Thyroid gland (tissue), 4 donors: ENCODE data around the gene MYO3A. TPM values are rescaled to one million over a fixed set of nuclear protein-coding genes. Genes with fewer than 3 reads are reported as not detected.

Source experiments
- DNase-seq, 2 donors: peaks; one replicate each; pipeline ENCODE4 v3.0.0-alpha.2; 2019
- H3K27ac ChIP-seq, 3 donors: fragments of 200-600 bp; sonication (generic); 1 replicate in 2 of 3; 2 replicates in 1 of 3; pipeline ENCODE4 v1.5.1; 2016 to 2019; ENCODE audit warnings: mild to moderate bottlenecking in 1 of 3, moderate library complexity in 1 of 3
- H3K27me3 ChIP-seq: fragments of 200-600 bp; sonication (generic); one replicate; pipeline ENCODE4 v1.5.1; 2019
- H3K36me3 ChIP-seq, 2 donors: fragments of 200-600 bp; sonication (generic); one replicate each; pipeline ENCODE4 v1.5.1; 2016 to 2019
- H3K4me1 ChIP-seq, 2 donors: fragments of 200-600 bp; sonication (generic); one replicate each; pipeline ENCODE4 v1.5.1; 2017 to 2019
- H3K4me3 ChIP-seq, 3 donors: fragments of 200-600 bp; sonication (generic); replicated peaks in 1 of 3; 1 replicate in 2 of 3; 2 replicates in 1 of 3; pipeline ENCODE4 v1.5.1; 2016; ENCODE audit warnings: mild to moderate bottlenecking in 1 of 3
- H3K9me3 ChIP-seq: fragments of 200-600 bp; sonication (generic); one replicate; pipeline ENCODE4 v1.5.1; 2017
- CTCF ChIP-seq, 6 experiments: fragments of 200-600 bp in 3 of 6; fragments of 450-650 bp in 3 of 6; sonication (generic) in 3 of 6; IDR thresholded peaks; one replicate each; pipeline ENCODE4 v1.5.1; 2016 to 2019; ENCODE audit warnings: antibody characterized with exemption in 6 of 6, mild to moderate bottlenecking in 2 of 6, inconsistent platforms in 1 of 6, moderate library complexity in 1 of 6
- POLR2A ChIP-seq, 2 donors: fragments of 450-650 bp; IDR thresholded peaks; one replicate each; pipeline ENCODE4 v1.6.1; 2017; ENCODE audit warnings: antibody characterized with exemption in 2 of 2, mild to moderate bottlenecking in 2 of 2, moderate library complexity in 1 of 2
- WGBS, 2 donors: methylation state at CpG; one replicate each; pipeline ENCODE4 v1.1.5; 2017; 5-methylcytosine and 5-hydroxymethylcytosine counted together
- intact Hi-C: fragments of 100-400 bp; cut with DNase I; formaldehyde crosslinking; loops from one replicate; pipeline ENCODE4 v1.15.1; 2023
- total RNA-seq, 4 donors: library from RNA; depleted of rRNA; stranded (reverse); fragments of >200 nt; gene quantifications; one replicate each; pipeline ENCODE4 v1.2.3, GENCODE V29; 2016

Gene MYO3A
- total RNA-seq, result 1 to 10 TPM; 1.6 to 2.9 (median 2.2) TPM

DNA sequence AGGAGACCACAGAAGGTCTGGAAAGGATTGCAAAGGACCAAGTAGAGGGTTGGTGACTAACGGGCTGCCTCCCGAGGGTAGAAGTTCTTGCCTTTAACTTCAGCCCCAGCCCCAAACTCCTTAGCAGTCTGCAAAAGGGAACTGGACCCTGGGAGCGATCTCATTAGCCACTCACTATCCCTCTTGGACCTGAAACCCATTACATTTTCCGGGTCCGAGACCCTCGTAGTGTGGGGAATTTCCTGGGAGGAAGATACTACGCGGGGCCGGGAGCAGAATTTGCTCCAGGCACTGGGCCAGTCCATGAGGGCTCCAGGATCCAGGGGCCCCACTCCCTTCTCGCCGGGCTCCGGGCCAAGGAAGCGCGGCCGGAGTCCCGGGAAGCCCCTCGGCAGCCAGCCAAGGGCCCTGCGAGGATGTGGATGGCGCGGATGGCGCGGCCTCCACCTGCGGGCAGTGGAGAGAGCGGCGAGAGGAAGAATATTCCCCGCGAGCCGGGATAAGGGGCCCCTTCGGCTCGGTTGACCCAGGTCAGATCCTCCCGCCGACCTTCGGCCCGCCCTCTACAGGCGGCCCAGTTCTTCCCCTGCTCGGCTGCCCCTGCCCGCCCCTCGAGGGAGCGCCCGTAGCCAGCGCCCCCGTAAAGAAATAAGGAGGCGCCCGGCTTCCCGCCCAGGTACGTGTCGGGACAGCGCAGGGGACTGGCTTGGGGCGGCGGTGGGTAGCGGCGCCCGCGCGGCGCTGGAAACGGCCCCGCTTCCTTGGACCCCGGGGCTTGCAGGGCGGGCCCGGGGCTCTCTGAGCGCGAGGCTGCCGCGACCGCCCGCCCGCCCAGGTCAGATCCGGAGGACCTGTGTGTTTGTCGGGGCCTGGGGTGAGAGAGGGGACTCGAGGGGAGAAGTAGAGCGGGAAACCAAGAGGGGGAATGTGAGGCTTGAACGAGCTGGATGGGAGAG, at the start of gene MYO3A:
Gene MYO3A (plus strand): TSS at position 577 of the 956 bp plus-strand sequence. CDS start 17,882 bp downstream, outside the sequence.
- Histone ChIP-seq H3K9me3 (no peaks in the 10 kb centered on the region), H3K36me3 (no peaks in the 10 kb centered on the region), H3K27me3 (no peaks in the 10 kb centered on the region), H3K4me3 (peak within 1 kb of the TSS; percentile 14 to 36 (median 31)), H3K4me1 (peaks cover 0 to 11% of the 10 kb centered on the region in 2 donors), H3K27ac (no peak within 1 kb of the TSS)
- peak; percentile 39 to 47 for DNase-seq
- TF ChIP-seq CTCF (IDR thresholded peaks at IDR 0.05) (no peak), POLR2A (IDR thresholded peaks at IDR 0.05) (no peak)
- intact Hi-C loops, result no loop called here
- 7 to 9% methylated on average over 42 to 45 of the region's 73 CpGs for WGBS, 2 donors

DNA sequence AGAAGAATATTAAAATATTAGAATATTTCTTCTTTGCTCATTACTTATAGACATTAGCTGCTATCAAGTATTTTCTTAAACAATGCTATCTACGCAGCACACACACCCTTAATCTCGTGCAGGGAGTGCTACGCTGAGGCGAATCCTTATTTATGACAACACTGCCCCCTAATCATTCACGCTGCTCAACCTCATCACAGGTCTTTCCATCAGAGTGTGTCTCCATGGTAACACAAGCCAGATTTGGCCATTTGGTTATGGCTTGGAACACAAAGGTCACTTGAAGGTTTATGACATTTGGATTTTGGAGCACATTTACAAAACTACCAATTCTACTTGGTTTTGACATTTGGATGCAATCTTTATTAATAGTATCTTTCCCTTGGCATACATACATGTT, 45.4 kb upstream of the MYO3A start:
- Histone ChIP-seq H3K36me3 (no peaks in the 10 kb centered on the region), H3K4me1 (no peaks in the 10 kb centered on the region), H3K9me3 (no peaks in the 10 kb centered on the region), H3K27ac (no peak overlapping the region), H3K27me3 (no peaks in the 10 kb centered on the region), H3K4me3 (no peak overlapping the region)
- intact Hi-C loops, result no loop called here
- WGBS, 2 donors, result 76 to 85% methylated on average over 5 of the region's 5 CpGs
- no peak for TF ChIP-seq CTCF (IDR thresholded peaks at IDR 0.05)
- no peak for TF ChIP-seq POLR2A (IDR thresholded peaks at IDR 0.05)
- no peak for DNase-seq

- Histone ChIP-seq H3K9me3 (no peaks in the 10 kb centered on the region), H3K4me3 (no peak overlapping the region), H3K27me3 (no peaks in the 10 kb centered on the region), H3K4me1 (no peaks in the 10 kb centered on the region), H3K27ac (no peak overlapping the region), H3K36me3 (no peaks in the 10 kb centered on the region)
- intact Hi-C loops, result no loop called here
- WGBS, 2 donors, result 83 to 88% methylated on average over 2 of the region's 2 CpGs
- TF ChIP-seq CTCF (IDR thresholded peaks at IDR 0.05) (no peak), POLR2A (IDR thresholded peaks at IDR 0.05) (no peak)
- no peak for DNase-seq
These were observed 43.0 kb upstream of the MYO3A start for GRCh38 chr10:25890995-25891394.

DNA sequence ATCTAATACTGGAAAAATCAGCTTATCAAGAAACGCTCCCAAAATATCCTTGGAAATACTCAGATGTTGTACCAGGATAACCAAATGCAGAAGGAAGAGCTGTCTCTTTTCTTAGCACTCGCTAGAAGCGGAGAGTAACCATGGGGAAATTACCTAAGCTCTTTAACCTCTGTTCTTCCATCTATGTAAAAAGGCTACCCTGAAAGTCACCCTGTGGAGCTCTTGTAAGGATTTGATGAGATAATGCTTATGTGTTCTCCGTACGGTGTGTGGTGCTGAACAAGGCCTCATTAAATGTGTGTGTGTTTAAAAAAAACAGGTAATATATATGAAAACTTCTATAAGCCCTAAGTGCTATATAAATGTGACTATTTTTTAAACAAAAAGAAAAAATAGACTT, 38.2 kb upstream of the MYO3A start:
- no peaks in the 10 kb centered on the region for H3K27me3 ChIP-seq
- no peak overlapping the region for H3K27ac ChIP-seq
- intact Hi-C loops, result no loop called here
- no peak for DNase-seq
- no peaks in the 10 kb centered on the region for H3K9me3 ChIP-seq
- no peak for TF ChIP-seq POLR2A (IDR thresholded peaks at IDR 0.05)
- TF ChIP-seq CTCF (IDR thresholded peaks at IDR 0.05), result no peak
- WGBS, 2 donors, result 77 to 83% methylated on average over 5 of the region's 5 CpGs
- no peak overlapping the region for H3K4me3 ChIP-seq
- H3K4me1 ChIP-seq, result no peaks in the 10 kb centered on the region
- H3K36me3 ChIP-seq, result no peaks in the 10 kb centered on the region

DNA sequence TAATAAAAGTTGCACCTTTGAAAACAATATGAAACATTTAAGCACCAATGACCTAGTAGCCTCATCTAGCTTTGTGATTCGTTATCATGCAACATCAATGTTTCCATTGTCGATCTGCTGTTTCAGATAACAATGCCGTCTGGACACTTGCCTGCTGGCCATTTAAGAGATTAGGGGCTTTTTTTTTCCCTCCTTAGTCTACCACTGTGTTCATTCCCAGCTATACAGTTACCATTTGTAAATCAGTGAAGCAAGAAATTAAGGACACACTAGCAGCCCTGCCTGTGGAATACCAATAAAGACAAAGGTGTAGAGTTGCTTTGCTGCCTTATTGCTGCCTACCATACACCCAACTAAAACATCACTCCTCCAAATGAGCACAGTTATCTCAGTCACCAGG, 37.6 kb upstream of the MYO3A start:
- Histone ChIP-seq H3K4me1 (no peaks in the 10 kb centered on the region), H3K27ac (no peak overlapping the region), H3K27me3 (no peaks in the 10 kb centered on the region), H3K4me3 (no peak overlapping the region), H3K9me3 (no peaks in the 10 kb centered on the region), H3K36me3 (no peaks in the 10 kb centered on the region)
- TF ChIP-seq CTCF (IDR thresholded peaks at IDR 0.05) (no peak), POLR2A (IDR thresholded peaks at IDR 0.05) (no peak)
- intact Hi-C loops, result no loop called here
- 27 to 28% methylated on average over 3 of the region's 3 CpGs for WGBS, 2 donors
- no peak for DNase-seq
